Right atrium auricular region (tissue), 2 donors: ENCODE results near the gene GTPBP4. TPM values are rescaled to one million over a fixed set of nuclear protein-coding genes. Genes with fewer than 3 reads are reported as not detected.

Experiments
- DNase-seq: peaks from one replicate; pipeline ENCODE4 v3.0.0-alpha.2; 2019; ENCODE audit warnings: low spot score
- H3K27ac ChIP-seq, 2 donors: fragments of 200-600 bp; sonication (generic); 1 replicate in 1 of 2; 2 replicates in 1 of 2; pipeline ENCODE4 v1.5.1; 2016 to 2019
- H3K27me3 ChIP-seq, 2 donors: fragments of 200-600 bp; sonication (generic); one replicate each; pipeline versions ENCODE4 v1.5.1 to v1.6.0; 2017 to 2019
- H3K36me3 ChIP-seq: fragments of 200-600 bp; sonication (generic); one replicate; pipeline ENCODE4 v1.5.1; 2016
- H3K4me1 ChIP-seq, 2 donors: fragments of 200-600 bp; sonication (generic); one replicate each; pipeline versions ENCODE4 v1.5.1 to v1.6.0; 2017 to 2019
- H3K4me3 ChIP-seq, 2 donors: fragments of 200-600 bp; sonication (generic); 1 replicate in 1 of 2; 2 replicates in 1 of 2; pipeline ENCODE4 v1.5.1; 2017 to 2019; ENCODE audit warnings: mild to moderate bottlenecking in 1 of 2, moderate library complexity in 1 of 2
- H3K9me3 ChIP-seq, 2 donors: fragments of 200-600 bp; sonication (generic); one replicate each; pipeline ENCODE4 v1.5.1; 2019
- total RNA-seq, 2 donors: library from RNA; depleted of rRNA; stranded (reverse); fragments of >200 nt; gene quantifications; one replicate each; pipeline ENCODE4 v1.1.0, GENCODE V29; 2016
- TF ChIP-seq, protein P1 (sequence below), 2 donors: fragments of 200-600 bp; sonication (generic); IDR thresholded peaks; one replicate each; pipeline ENCODE4 v1.5.1; 2019; ENCODE audit warnings: antibody characterized with exemption in 2 of 2

GTPBP4 gene
- total RNA-seq, 2 donors from 2014 or later = 14.4 to 14.6 TPM

DNA sequence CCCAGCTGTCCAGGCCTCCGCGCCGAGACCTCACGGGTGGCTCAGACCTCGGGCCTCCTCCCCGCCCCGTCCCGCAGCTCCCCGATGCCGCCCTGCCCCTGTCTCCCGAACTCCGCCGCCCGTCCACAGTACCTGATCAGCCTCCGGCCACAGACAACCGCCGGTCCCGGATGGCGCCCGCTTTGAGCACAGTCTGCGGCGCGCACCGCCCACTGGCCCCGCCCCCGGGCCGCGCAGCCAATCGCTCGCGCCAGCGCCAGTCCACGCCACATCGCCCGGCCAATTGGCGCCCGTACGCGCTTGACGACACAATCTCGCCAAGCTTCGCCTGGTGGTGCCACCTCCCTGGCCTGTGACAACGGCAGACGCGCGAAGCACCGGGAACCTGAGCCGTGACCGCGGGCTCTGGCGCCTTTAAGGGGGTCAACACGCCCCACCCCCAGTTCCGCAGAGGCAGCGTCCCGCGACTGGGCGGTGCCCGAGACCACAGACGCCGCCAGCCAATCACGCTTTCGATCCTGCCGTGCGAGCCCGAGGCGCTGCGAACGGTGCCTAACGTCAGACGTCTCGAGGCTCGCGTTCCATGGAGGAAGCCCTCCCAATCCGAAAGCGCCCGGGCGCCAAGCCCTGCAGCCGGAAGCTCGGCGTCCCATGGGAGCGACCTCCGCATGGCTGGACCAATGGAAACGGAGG is 60.6 kb downstream of the GTPBP4 start, which contains the start of gene IDI1:
IDI1 (minus strand) TSS at position 388 of the 693 bp plus-strand sequence; CDS start at position 272, 116 bp downstream.
- Histone ChIP-seq H3K9me3 (no peaks in the 10 kb centered on the region), H3K4me3 (peak within 1 kb of the TSS; percentile 80 to 89), H3K27ac (peak within 1 kb of the TSS; percentile 99 to 100), H3K4me1 (peaks cover 0 to 47% of the 10 kb centered on the region in 2 donors), H3K36me3 (peaks cover 22% of the 10 kb centered on the region), H3K27me3 (no peaks in the 10 kb centered on the region)
- DNase-seq = peak; percentile 98
- TF ChIP-seq, protein P1, sequence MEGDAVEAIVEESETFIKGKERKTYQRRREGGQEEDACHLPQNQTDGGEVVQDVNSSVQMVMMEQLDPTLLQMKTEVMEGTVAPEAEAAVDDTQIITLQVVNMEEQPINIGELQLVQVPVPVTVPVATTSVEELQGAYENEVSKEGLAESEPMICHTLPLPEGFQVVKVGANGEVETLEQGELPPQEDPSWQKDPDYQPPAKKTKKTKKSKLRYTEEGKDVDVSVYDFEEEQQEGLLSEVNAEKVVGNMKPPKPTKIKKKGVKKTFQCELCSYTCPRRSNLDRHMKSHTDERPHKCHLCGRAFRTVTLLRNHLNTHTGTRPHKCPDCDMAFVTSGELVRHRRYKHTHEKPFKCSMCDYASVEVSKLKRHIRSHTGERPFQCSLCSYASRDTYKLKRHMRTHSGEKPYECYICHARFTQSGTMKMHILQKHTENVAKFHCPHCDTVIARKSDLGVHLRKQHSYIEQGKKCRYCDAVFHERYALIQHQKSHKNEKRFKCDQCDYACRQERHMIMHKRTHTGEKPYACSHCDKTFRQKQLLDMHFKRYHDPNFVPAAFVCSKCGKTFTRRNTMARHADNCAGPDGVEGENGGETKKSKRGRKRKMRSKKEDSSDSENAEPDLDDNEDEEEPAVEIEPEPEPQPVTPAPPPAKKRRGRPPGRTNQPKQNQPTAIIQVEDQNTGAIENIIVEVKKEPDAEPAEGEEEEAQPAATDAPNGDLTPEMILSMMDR (IDR thresholded peaks at IDR 0.05) = no peak

DNA sequence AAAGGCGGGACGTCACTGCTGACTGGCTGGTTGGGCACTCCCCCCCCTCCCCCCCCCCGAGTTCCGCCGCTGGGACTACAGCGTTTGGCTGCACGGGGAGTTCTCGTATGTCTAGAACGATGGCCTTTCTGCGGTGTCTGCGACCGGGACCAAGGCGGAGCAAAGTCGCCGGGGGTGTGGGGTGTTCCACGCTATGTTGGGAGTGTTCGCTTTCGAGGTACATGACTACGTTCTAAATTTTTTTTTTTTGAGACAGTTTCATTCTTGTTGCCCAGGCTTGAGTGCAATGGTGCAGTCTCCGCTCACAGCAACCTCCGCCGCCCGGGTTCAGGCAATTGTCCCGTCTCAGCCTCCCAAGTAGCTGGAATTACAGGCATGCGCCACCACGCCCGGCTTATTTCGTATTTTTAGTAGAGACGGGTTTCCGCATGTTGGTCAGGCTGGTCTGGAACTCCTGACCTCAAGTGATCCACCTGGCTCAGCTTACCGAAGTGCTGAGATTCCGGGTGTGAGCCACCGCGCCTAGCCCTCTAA is 61.3 kb downstream of the GTPBP4 start:
- Histone ChIP-seq H3K4me1 (peaks cover 0 to 47% of the 10 kb centered on the region in 2 donors), H3K27me3 (no peaks in the 10 kb centered on the region), H3K36me3 (peaks cover 22% of the 10 kb centered on the region), H3K4me3 (peak overlapping the region; percentile 80 to 89), H3K9me3 (no peaks in the 10 kb centered on the region), H3K27ac (peak overlapping the region; percentile 99 to 100)
- no peak for DNase-seq
- TF ChIP-seq, protein P1 (IDR thresholded peaks at IDR 0.05) = no peak

DNA sequence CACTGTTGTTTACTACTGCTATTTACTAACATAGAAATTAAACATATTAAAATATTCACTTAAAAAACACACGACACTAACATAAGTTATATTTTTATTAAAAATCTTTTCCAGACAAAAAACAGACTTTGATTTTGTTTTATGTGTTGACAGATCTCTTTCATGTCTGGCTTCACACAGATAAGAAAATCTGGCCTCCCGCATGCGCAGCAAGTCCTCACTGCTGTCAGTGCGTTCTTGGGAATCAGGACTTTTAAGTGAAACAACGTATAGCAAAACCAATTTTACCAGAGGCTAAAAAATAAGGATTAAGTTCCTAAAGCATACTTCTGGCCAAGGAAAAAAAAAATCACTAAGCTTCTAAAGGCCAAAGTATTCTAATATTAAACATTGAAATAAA is 61.9 kb downstream of the GTPBP4 start:
- Histone ChIP-seq H3K27ac (peak overlapping the region; percentile 99 to 100), H3K9me3 (no peaks in the 10 kb centered on the region), H3K36me3 (peaks cover 22% of the 10 kb centered on the region), H3K4me1 (peaks cover 0 to 47% of the 10 kb centered on the region in 2 donors), H3K27me3 (no peaks in the 10 kb centered on the region), H3K4me3 (peak overlapping the region; percentile 80 to 89)
- TF ChIP-seq, protein P1 (IDR thresholded peaks at IDR 0.05) = no peak
- DNase-seq = no peak

DNA sequence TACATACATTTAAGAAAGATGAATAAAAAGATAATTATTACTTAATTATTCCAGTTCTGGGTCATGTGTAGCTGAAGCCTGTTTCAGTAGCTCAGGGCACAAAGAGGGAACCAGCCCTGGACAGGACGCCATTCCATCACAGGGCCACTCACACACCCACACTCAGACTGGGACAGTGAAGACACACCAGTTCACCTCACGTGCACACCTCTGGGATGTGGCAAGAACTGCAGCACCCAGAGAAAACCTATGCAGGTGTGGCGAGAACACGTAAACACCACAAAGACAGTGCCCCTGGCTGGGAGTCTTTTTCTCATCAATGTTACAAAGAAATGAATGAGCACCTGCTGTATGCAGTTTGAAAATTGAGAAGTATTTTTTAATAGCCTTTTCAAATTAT is 62.3 kb downstream of the GTPBP4 start:
- TF ChIP-seq, protein P1 (IDR thresholded peaks at IDR 0.05) = no peak
- H3K4me1 ChIP-seq = peaks cover 0 to 47% of the 10 kb centered on the region in 2 donors
- H3K27me3 ChIP-seq = no peaks in the 10 kb centered on the region
- H3K27ac ChIP-seq = peak overlapping the region; percentile 99 to 100
- DNase-seq = no peak
- H3K4me3 ChIP-seq = peak overlapping the region in 1 of 2 donors; percentile 80
- peaks cover 22% of the 10 kb centered on the region for H3K36me3 ChIP-seq
- H3K9me3 ChIP-seq = no peaks in the 10 kb centered on the region

DNA sequence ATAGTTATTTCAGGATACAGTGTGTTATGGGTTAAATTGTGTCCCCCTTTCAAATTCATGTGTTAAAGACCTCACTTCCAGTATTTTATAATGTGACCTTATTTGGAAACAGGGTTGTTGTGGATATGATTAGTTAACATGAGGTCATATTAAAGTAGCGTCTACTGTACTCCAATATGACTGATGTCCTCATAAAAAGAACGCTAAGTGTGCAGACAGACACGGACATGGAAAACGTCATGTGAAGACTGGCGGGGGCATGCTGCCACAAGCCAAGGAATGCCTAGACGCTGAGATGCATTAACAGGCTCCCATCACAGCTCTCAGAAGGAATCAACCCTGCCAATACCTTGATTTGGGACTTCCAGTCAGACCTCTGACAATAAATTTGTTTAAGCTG is 66.5 kb downstream of the GTPBP4 start:
- Histone ChIP-seq H3K4me1 (peaks cover 0 to 45% of the 10 kb centered on the region in 2 donors), H3K27ac (peak overlapping the region in 1 of 2 donors; percentile 96), H3K36me3 (peaks cover 22% of the 10 kb centered on the region), H3K4me3 (no peak overlapping the region), H3K27me3 (no peaks in the 10 kb centered on the region), H3K9me3 (no peaks in the 10 kb centered on the region)
- no peak for DNase-seq
- TF ChIP-seq, protein P1 (IDR thresholded peaks at IDR 0.05) = no peak
